ENCODE results near the gene PPARA. TPM values are rescaled to one million over a fixed set of nuclear protein-coding genes. Genes with fewer than 3 reads are reported as not detected.
"Not testable (repeated sequence)": the region's sequence is repeated elsewhere in the genome, so short reads cannot be mapped to it uniquely, and the experiment has no call there.

The PPARA gene
- total RNA-seq, 1 donor = 22.1 TPM

DNA sequence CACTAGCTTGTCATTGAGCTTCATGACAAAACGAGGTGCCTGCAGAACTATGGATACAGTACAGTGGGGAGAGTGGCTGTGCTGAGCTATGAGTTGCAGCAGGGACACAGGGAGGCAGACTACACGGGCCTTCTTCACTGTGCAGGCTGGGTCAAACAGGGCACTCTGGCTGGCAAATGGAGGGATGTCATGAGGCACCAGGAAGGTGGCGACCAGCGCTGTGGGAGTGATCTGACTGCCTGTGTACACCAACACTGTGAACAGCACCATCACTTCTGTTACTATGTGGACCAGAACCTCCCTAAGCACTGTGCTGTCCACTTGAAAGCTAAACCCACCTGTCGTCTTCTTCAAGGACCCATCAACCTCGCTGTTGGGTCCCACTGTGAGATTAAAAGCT, 109.7 kb downstream of the PPARA start:
- H3K4me1 ChIP-seq (ENCODE audit: insufficient read depth, low read length) = no peaks in the 10 kb centered on the region
- no peaks in the 10 kb centered on the region for H3K79me2 ChIP-seq (ENCODE audit: insufficient read depth, low read length)
- H3K4me3 ChIP-seq (ENCODE audit: insufficient read depth, low read length) = no peak overlapping the region
- H3K27me3 ChIP-seq (ENCODE audit: insufficient read depth, low read length) = peaks cover 27% of the 10 kb centered on the region
- no peaks in the 10 kb centered on the region for H3K36me3 ChIP-seq (ENCODE audit: insufficient read depth, low read length)
- H2AFZ ChIP-seq (ENCODE audit: low read length) = no peak overlapping the region
- H3K27ac ChIP-seq (ENCODE audit: low read depth, low read length) = no peak overlapping the region
- H4K20me1 ChIP-seq (ENCODE audit: insufficient read depth, low read length) = no peaks in the 10 kb centered on the region
- TF ChIP-seq, protein P1, sequence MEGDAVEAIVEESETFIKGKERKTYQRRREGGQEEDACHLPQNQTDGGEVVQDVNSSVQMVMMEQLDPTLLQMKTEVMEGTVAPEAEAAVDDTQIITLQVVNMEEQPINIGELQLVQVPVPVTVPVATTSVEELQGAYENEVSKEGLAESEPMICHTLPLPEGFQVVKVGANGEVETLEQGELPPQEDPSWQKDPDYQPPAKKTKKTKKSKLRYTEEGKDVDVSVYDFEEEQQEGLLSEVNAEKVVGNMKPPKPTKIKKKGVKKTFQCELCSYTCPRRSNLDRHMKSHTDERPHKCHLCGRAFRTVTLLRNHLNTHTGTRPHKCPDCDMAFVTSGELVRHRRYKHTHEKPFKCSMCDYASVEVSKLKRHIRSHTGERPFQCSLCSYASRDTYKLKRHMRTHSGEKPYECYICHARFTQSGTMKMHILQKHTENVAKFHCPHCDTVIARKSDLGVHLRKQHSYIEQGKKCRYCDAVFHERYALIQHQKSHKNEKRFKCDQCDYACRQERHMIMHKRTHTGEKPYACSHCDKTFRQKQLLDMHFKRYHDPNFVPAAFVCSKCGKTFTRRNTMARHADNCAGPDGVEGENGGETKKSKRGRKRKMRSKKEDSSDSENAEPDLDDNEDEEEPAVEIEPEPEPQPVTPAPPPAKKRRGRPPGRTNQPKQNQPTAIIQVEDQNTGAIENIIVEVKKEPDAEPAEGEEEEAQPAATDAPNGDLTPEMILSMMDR (IDR thresholded peaks at IDR 0.05; ENCODE audit: extremely low read depth, low read depth, low read length) = no peak
- peaks cover 2% of the 10 kb centered on the region for H3K9me3 ChIP-seq (ENCODE audit: low read depth, low read length)
- peak; percentile 78 for DNase-seq (ENCODE audit: insufficient read length, low spot score, missing footprints)
- no peak overlapping the region for H3K4me2 ChIP-seq (ENCODE audit: insufficient read depth, low read length)

GRCh38 chr22:46262449-46263215, 112.3 kb downstream of the PPARA start:
- Histone ChIP-seq H3K79me2 (ENCODE audit: insufficient read depth, low read length) (no peaks in the 10 kb centered on the region), H2AFZ (ENCODE audit: low read length) (no peak overlapping the region), H3K9me3 (ENCODE audit: low read depth, low read length) (peaks cover 2% of the 10 kb centered on the region), H3K4me2 (ENCODE audit: insufficient read depth, low read length) (no peak overlapping the region), H3K36me3 (ENCODE audit: insufficient read depth, low read length) (no peaks in the 10 kb centered on the region), H4K20me1 (ENCODE audit: insufficient read depth, low read length) (no peaks in the 10 kb centered on the region), H3K27ac (ENCODE audit: low read depth, low read length) (no peak overlapping the region), H3K27me3 (ENCODE audit: insufficient read depth, low read length) (peaks cover 27% of the 10 kb centered on the region), H3K4me3 (ENCODE audit: insufficient read depth, low read length) (peak overlapping the region; percentile 37), H3K4me1 (ENCODE audit: insufficient read depth, low read length) (peaks cover 3% of the 10 kb centered on the region)
- DNase-seq (ENCODE audit: insufficient read length, low spot score, missing footprints) = peak; percentile 93
- TF ChIP-seq, protein P1 (IDR thresholded peaks at IDR 0.05; ENCODE audit: extremely low read depth, low read depth, low read length) = no peak

DNA sequence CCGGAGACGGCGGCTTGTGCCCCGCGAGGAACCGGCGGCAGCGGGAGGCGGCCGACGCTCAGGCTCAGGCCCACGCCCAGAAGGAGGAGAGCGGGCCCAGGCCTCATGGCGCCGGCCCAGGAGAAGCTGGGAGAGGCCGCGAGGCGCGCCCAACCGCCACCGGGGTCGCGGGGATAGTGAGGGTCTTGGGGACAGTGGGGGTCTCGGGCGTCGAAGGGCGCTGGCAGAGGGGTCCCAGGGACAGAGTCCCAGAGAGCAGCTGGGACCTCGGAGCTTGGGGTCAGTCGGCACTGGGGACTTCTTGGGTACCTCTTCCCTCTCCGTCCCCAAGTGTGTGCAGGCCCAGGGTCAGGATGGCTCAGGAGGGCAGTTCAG, 112.9 kb downstream of the PPARA start, which contains the start of gene PKDREJ:
PKDREJ (minus strand) TSS at position 128 of the 375 bp plus-strand sequence; CDS start at position 107, 21 bp downstream.
- TF ChIP-seq, protein P1 (IDR thresholded peaks at IDR 0.05; ENCODE audit: extremely low read depth, low read depth, low read length) = no peak
- Histone ChIP-seq H3K36me3 (ENCODE audit: insufficient read depth, low read length) (no peaks in the 10 kb centered on the region), H3K9me3 (ENCODE audit: low read depth, low read length) (peaks cover 2% of the 10 kb centered on the region), H2AFZ (ENCODE audit: low read length) (no peak within 1 kb of the TSS), H3K4me2 (ENCODE audit: insufficient read depth, low read length) (no peak within 1 kb of the TSS), H3K4me3 (ENCODE audit: insufficient read depth, low read length) (peak within 1 kb of the TSS; percentile 37), H3K79me2 (ENCODE audit: insufficient read depth, low read length) (peaks cover 3% of the 10 kb centered on the region), H3K27me3 (ENCODE audit: insufficient read depth, low read length) (peaks cover 27% of the 10 kb centered on the region), H3K27ac (ENCODE audit: low read depth, low read length) (no peak within 1 kb of the TSS), H3K4me1 (ENCODE audit: insufficient read depth, low read length) (peaks cover 3% of the 10 kb centered on the region), H4K20me1 (ENCODE audit: insufficient read depth, low read length) (no peaks in the 10 kb centered on the region)
- peak; percentile 39 for DNase-seq (ENCODE audit: insufficient read length, low spot score, missing footprints)

DNA sequence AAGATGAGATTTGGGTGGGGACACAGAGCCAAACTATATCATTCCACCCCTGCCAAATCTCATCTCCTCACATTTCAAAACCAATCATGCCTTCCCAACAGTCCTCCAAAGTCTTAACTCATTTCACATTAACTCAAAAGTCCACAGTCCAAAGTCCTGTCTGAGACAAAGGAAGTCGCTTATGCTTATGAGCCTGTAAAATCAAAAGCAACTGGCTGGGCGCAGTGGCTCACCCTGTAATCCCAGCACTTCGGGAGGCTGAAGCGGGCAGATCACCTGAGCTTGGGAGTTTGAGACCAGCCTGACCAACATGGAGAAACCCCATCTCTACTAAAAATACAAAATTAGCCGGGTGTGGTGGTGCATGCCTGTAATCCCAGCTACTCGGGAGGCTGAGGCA, 114.2 kb downstream of the PPARA start:
- DNase-seq (ENCODE audit: insufficient read length, low spot score, missing footprints); H3K4me2 ChIP-seq (ENCODE audit: insufficient read depth, low read length); H3K36me3 ChIP-seq (ENCODE audit: insufficient read depth, low read length); H2AFZ ChIP-seq (ENCODE audit: low read length); H3K4me3 ChIP-seq (ENCODE audit: insufficient read depth, low read length); H3K9me3 ChIP-seq (ENCODE audit: low read depth, low read length); H3K27ac ChIP-seq (ENCODE audit: low read depth, low read length); H3K4me1 ChIP-seq (ENCODE audit: insufficient read depth, low read length); H4K20me1 ChIP-seq (ENCODE audit: insufficient read depth, low read length): not testable (repeated sequence)
- Histone ChIP-seq H3K79me2 (ENCODE audit: insufficient read depth, low read length) (peaks cover 10% of the 10 kb centered on the region), H3K27me3 (ENCODE audit: insufficient read depth, low read length) (peaks cover 27% of the 10 kb centered on the region)

DNA sequence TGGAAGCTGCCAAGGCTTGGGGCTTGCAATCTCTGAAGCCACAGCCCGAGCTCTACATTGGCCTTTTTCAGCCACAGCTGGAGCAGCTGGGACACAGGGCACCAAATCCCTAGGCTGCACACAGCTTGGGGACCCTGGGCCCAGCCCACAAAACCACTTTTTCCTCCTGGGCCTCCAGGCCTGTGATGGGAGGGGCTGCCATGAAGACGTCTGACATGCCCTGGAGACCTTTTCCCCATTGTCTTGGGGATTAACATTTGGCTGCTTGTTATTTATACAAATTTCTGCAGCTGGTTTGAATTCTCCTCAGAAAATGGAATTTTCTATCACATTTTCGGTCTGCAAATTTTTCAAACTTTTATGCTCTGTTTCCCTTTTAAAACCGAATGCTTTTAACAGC, 115.3 kb downstream of the PPARA start:
- H3K9me3 ChIP-seq (ENCODE audit: low read depth, low read length); H3K27ac ChIP-seq (ENCODE audit: low read depth, low read length); H3K36me3 ChIP-seq (ENCODE audit: insufficient read depth, low read length); H4K20me1 ChIP-seq (ENCODE audit: insufficient read depth, low read length); DNase-seq (ENCODE audit: insufficient read length, low spot score, missing footprints); H3K4me2 ChIP-seq (ENCODE audit: insufficient read depth, low read length); H2AFZ ChIP-seq (ENCODE audit: low read length); H3K4me1 ChIP-seq (ENCODE audit: insufficient read depth, low read length); H3K4me3 ChIP-seq (ENCODE audit: insufficient read depth, low read length): not testable (repeated sequence)
- H3K27me3 ChIP-seq (ENCODE audit: insufficient read depth, low read length) = peaks cover 27% of the 10 kb centered on the region
- H3K79me2 ChIP-seq (ENCODE audit: insufficient read depth, low read length) = peaks cover 10% of the 10 kb centered on the region

Measured in osteoblast (primary cell).